ENCODE measurements around the gene NES.

DNA sequence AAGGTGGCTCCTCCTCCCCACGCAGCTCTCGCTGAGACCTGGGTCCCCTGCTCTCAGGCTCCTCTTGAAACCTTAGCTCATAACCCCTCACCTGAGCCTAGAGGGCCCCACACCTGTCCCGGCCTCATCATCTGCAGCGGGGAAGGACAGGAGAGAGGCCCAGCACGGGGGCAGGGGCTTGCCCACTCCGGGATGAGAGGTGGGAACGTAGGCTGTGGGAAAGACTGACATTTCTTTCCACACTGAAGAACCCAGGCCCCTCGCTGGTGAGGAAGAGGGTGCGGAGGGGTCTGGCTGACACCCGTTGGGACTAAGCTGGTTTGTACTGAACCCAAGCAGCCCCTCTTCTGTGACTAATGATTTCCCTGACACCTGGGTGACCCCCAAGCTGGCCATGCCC lies 14.0 kb upstream of the NES start:
- TF ChIP-seq CTCF (conservative IDR thresholded peaks at IDR 0.05) (no peak), EZH2 (IDR thresholded peaks at IDR 0.05; ENCODE audit: low read depth) (no peak)

All from PC-9 (cell line).